Heart right ventricle (tissue), 16 donors: ENCODE results near the gene EFCAB12. TPM values are rescaled to one million over a fixed set of nuclear protein-coding genes. Genes with fewer than 3 reads are reported as not detected.

Source experiments
- ATAC-seq, 8 donors: fragments of 200-7000 bp; cut with Tn5 transposase; one replicate each; pipeline ENCODE4 v1.9.1; 2020; ENCODE audit warnings: mild to moderate bottlenecking in 8 of 8, moderate library complexity in 8 of 8, moderate number of reproducible peaks in 1 of 8
- DNase-seq, 2 donors: peaks; one replicate each; pipeline ENCODE4 v3.0.0-alpha.2; 2020
- H3K27ac ChIP-seq, 10 donors: fragments of 200-600 bp; sonication (generic) in 2 of 10; one replicate each; pipeline versions ENCODE4 v1.5.0 to v1.8.0; 2020 to 2022; ENCODE audit warnings: mild to moderate bottlenecking in 3 of 10
- H3K27me3 ChIP-seq, 7 donors: fragments of 200-600 bp; one replicate each; pipeline ENCODE4 v1.8.0; 2021 to 2022; ENCODE audit warnings: mild to moderate bottlenecking in 2 of 7
- H3K36me3 ChIP-seq, 9 donors: fragments of 200-600 bp; sonication (generic) in 1 of 9; one replicate each; pipeline versions ENCODE4 v1.5.0 to v1.8.0; 2020 to 2022; ENCODE audit warnings: mild to moderate bottlenecking in 2 of 9
- H3K4me1 ChIP-seq, 9 donors: fragments of 200-600 bp; sonication (generic) in 1 of 9; one replicate each; pipeline versions ENCODE4 v1.5.0 to v1.8.0; 2020 to 2022; ENCODE audit warnings: mild to moderate bottlenecking in 4 of 9
- H3K4me3 ChIP-seq, 10 donors: fragments of 200-600 bp; sonication (generic) in 2 of 10; one replicate each; pipeline versions ENCODE4 v1.5.0 to v1.8.0; 2020 to 2022; ENCODE audit warnings: mild to moderate bottlenecking in 7 of 10, moderate library complexity in 2 of 10
- H3K9me3 ChIP-seq, 11 donors: fragments of 200-600 bp in 10 of 11; sonication (generic) in 2 of 11; one replicate each; pipeline versions ENCODE4 v1.5.0 to v1.8.0; 2013 to 2022; ENCODE audit warnings: mild to moderate bottlenecking in 2 of 11, control low read depth in 1 of 11, moderate library complexity in 1 of 11
- CTCF ChIP-seq, 9 donors: fragments of 200-600 bp; sonication (generic) in 2 of 9; IDR thresholded peaks; one replicate each; pipeline versions ENCODE4 v1.5.0 to v1.8.0; 2021 to 2022; ENCODE audit warnings: antibody characterized with exemption in 9 of 9, mild to moderate bottlenecking in 5 of 9, moderate library complexity in 1 of 9
- WGBS, 2 donors: extraction: QIAGEN DNeasy Blood & Tissue Kit; methylation state at CpG; one replicate each; pipeline ENCODE4 v1.1.7; 2013; ENCODE audit warnings: inconsistent platforms in 1 of 2; 5-methylcytosine and 5-hydroxymethylcytosine counted together
- intact Hi-C, 10 donors: fragments of 100-400 bp; cut with DNase I; formaldehyde crosslinking; loops; one replicate each; pipeline versions ENCODE4 v1.11.1 to v1.14.2; 2022
- polyA plus RNA-seq, 2 donors: library from polyadenylated mRNA; stranded (reverse); fragments of 200-250 nt; gene quantifications; one replicate each; pipeline ENCODE4 v1.2.3, GENCODE V29; 2013
- total RNA-seq, 10 donors: library from RNA; stranded (reverse); fragmentation: NEBNext Ultra II Directional in 3 of 10; extraction: Animal tissue kit (Norgen Biotek cat#: 25700) in 3 of 10; gene quantifications; one replicate each; pipeline versions ENCODE4 v1.2.1 to v1.2.4, GENCODE V29; 2021 to 2023
- donor health status: Arrhythmogenic right ventricular cardiomyopathy.
- donor health status: ischemic (EF 13 %, LVEDD 7.1; RV severe dilation, severe dysfunction).
- donor health status: healthy with polysubstance abuse.
- donor health status: DM: no; HTN: yes; CAD: no.
- donor health status: DM: no; HTN: no; CAD: no.
- donor health status: ischemic (EF 25% LVEDD 6.9; RV normal size, moderate dysfunction).
- donor health status: ischemic (EF 25% LVEDD 5.7; RV mildly dilated, moderate dysfunction).
- donor health status: healthy.
- donor health status: DM: yes; HTN: yes; CAD: no.
- donor health status: Ischemic cardiomyopathy.
- donor health status: ischemic (EF 35%, LVEDD 5.7; RV mildly dilated, moderate dysfunction).
- donor health status: nonischemic (EF 11% LVEDD 7.7; RV severe dilation, severe dysfunction).
- donor health status: DM: yes; HTN: yes; CAD: no.
- donor health status: PGD.
- donor health status: ischemic (EF 29% LVEDD 5.4; RV normal size, mild dysfunction).
- donor health status: nonischemic (EF 23%, LVEDD 6.1; RV moderate dilation, normal function).

Gene EFCAB12
- total and polyA plus RNA-seq, 12 donors: 0.10 to 0.23 (median 0.15) TPM; not detected in 7

DNA sequence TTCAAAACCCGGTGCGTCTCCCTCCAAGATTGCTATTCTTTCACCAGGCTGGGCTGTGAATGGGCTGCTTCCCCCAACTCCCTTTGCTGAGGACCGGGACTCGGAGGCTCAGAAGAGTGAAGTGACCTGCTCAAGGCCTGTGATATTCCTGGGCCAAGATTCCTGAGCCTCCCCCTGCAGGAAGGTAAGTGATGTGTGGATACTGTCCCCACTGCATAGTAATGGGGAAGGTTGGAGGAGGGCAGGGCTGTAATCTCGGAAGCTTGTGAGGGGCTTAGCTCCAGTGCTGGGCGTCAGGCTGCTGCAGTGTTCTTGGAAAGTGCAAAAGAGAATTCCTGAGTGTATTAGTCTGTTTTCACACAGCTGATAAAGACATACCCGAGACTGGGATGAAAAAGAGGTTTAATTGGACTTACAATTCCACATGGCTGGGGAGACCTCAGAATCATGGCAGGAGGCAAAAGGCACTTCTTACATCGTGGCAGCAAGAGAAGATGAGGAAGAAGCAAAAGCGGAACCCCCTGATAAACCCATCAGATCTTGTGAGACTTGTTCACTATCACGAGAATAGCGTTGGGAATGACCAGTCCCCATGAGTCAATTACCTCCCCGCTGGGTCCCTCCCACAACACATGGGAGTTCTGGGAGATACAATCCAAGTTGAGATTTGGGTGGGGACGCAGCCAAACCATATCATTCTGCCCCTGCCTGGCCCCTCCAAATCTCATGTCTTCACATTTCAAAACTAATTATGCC lies 67.6 kb downstream of the EFCAB12 start:
- Histone ChIP-seq H3K9me3 (no peaks in the 10 kb centered on the region), H3K27ac (no peak overlapping the region), H3K4me1 (peaks cover 0 to 10% (median 4%) of the 10 kb centered on the region in 9 donors), H3K27me3 (no peaks in the 10 kb centered on the region), H3K4me3 (no peak overlapping the region), H3K36me3 (no peaks in the 10 kb centered on the region)
- intact Hi-C loops: no loop called here
- ATAC-seq (no peak), DNase-seq (no peak)
- TF ChIP-seq CTCF (IDR thresholded peaks at IDR 0.05): no peak
- WGBS, 2 donors: 75 to 76% methylated on average over 13 of the region's 13 CpGs

GRCh38 chr3:129360171-129360611 lies 68.2 kb downstream of the EFCAB12 start:
- WGBS, 2 donors: 64% methylated on average over 10 of the region's 10 CpGs
- Histone ChIP-seq H3K27me3 (no peaks in the 10 kb centered on the region), H3K9me3 (no peaks in the 10 kb centered on the region), H3K36me3 (no peaks in the 10 kb centered on the region), H3K4me1 (peaks cover 0 to 4% (median 0%) of the 10 kb centered on the region in 9 donors), H3K27ac (no peak overlapping the region), H3K4me3 (no peak overlapping the region)
- ATAC-seq (peak in 2 of 8 donors; percentile 32 to 38), DNase-seq (no peak)
- intact Hi-C loops: no loop called here
- TF ChIP-seq CTCF (IDR thresholded peaks at IDR 0.05): no peak

- Histone ChIP-seq H3K9me3 (no peaks in the 10 kb centered on the region), H3K4me1 (peaks cover 0 to 3% (median 0%) of the 10 kb centered on the region in 9 donors), H3K4me3 (no peak overlapping the region), H3K27me3 (no peaks in the 10 kb centered on the region), H3K36me3 (no peaks in the 10 kb centered on the region), H3K27ac (no peak overlapping the region)
- ATAC-seq (no peak), DNase-seq (no peak)
- no peak for TF ChIP-seq CTCF (IDR thresholded peaks at IDR 0.05)
- intact Hi-C loops: no loop called here
- 84% methylated on average over 17 to 18 of the region's 18 CpGs for WGBS, 2 donors
Measured at GRCh38 chr3:129358772-129359371, 69.6 kb downstream of the EFCAB12 start.

GRCh38 chr3:129358177-129358771 lies 70.2 kb downstream of the EFCAB12 start:
- H3K27ac ChIP-seq: no peak overlapping the region
- H3K36me3 ChIP-seq: no peaks in the 10 kb centered on the region
- H3K27me3 ChIP-seq: no peaks in the 10 kb centered on the region
- DNase-seq (no peak), ATAC-seq (peak in 2 of 8 donors; percentile 30 to 36)
- no peak for TF ChIP-seq CTCF (IDR thresholded peaks at IDR 0.05)
- intact Hi-C loops: no loop called here
- H3K9me3 ChIP-seq: no peaks in the 10 kb centered on the region
- H3K4me1 ChIP-seq: peaks cover 0 to 9% (median 2%) of the 10 kb centered on the region in 9 donors
- 49 to 58% methylated on average over 13 of the region's 13 CpGs for WGBS, 2 donors
- H3K4me3 ChIP-seq: no peak overlapping the region
